ENCODE data around the gene DNASE2B. TPM values are rescaled to one million over a fixed set of nuclear protein-coding genes. Genes with fewer than 3 reads are reported as not detected.

The DNASE2B gene
- total RNA-seq (2022; extraction: Qiagen RNA extraction; ENCODE audit: low read depth) = not detected in 5 replicates

GRCh38 chr1:84398175-84399155 lies at the start of gene DNASE2B:
Gene DNASE2B (plus strand): TSS chr1:84398484. CDS start chr1:84398565, 81 bp downstream.

Other genes with a start within 250 kb of the DNASE2B start
- gene SAMD13, start 96.8 kb upstream of the DNASE2B start, total RNA-seq (2022; extraction: Qiagen RNA extraction; ENCODE audit: low read depth) = 0.19 to 1.1 TPM (median 0.53 TPM) in 5 replicates
- gene RPF1, start 80.8 kb downstream of the DNASE2B start, total RNA-seq (2022; extraction: Qiagen RNA extraction; ENCODE audit: low read depth) = 28.1 to 40.2 TPM (median 29.5 TPM) in 5 replicates
- gene SPATA1, start 107.9 kb downstream of the DNASE2B start, total RNA-seq (2022; extraction: Qiagen RNA extraction; ENCODE audit: low read depth) = 0.75 to 2.3 TPM (median 1.1 TPM) in 4 of 5 replicates, not detected in the other
- 158 to 190 TPM (median 169 TPM) in 5 replicates for gene GNG5, start 108.1 kb downstream of the DNASE2B start, total RNA-seq (2022; extraction: Qiagen RNA extraction; ENCODE audit: low read depth)
- 3.3 to 7.3 TPM (median 6.0 TPM) in 5 replicates for gene CTBS, start 176.0 kb downstream of the DNASE2B start, total RNA-seq (2022; extraction: Qiagen RNA extraction; ENCODE audit: low read depth)

Data from A549 treated with ZK216348 at 1 μM for 4 hours (cell line).